Neuronal stem cell (in vitro differentiated cells): Measurements from ENCODE around the gene GRIN3B.
"Not testable (repeated sequence)": the region's sequence is repeated elsewhere in the genome, so short reads cannot be mapped to it uniquely, and the experiment has no call there.

Experiments
- DNase-seq: peaks from one replicate; pipeline ENCODE4 v3.0.0-alpha.2; 2013; ENCODE audit warnings: low spot score
- H2AFZ ChIP-seq: one replicate; pipeline ENCODE4 v1.6.1; 2013; ENCODE audit warnings: mild to moderate bottlenecking, low read length, inconsistent platforms
- H2AK5ac ChIP-seq: 2 replicates; pipeline ENCODE4 v1.6.1; 2013; ENCODE audit warnings: low read depth, mild to moderate bottlenecking, inconsistent platforms, low read length, moderate library complexity, mixed read lengths
- H2BK120ac ChIP-seq: 2 replicates; pipeline ENCODE4 v1.6.1; 2013; ENCODE audit warnings: low read depth, mild to moderate bottlenecking, inconsistent platforms, low read length, moderate library complexity, mixed read lengths
- H2BK12ac ChIP-seq: one replicate; pipeline ENCODE4 v1.6.1; 2013; ENCODE audit warnings: low read length, inconsistent platforms
- H2BK15ac ChIP-seq: 2 replicates; pipeline ENCODE4 v1.6.1; 2013; ENCODE audit warnings: mild to moderate bottlenecking, low read length, inconsistent platforms, mixed read lengths
- H2BK5ac ChIP-seq: one replicate; pipeline ENCODE4 v1.6.1; 2013; ENCODE audit warnings: inconsistent platforms, mild to moderate bottlenecking, low read length, moderate library complexity
- H3K14ac ChIP-seq: one replicate; pipeline ENCODE4 v1.6.1; 2013; ENCODE audit warnings: low read length, inconsistent platforms
- H3K18ac ChIP-seq: 2 replicates; pipeline ENCODE4 v1.6.1; 2013; ENCODE audit warnings: low read length, inconsistent platforms
- H3K23ac ChIP-seq: 2 replicates; pipeline ENCODE4 v1.6.1; 2013; ENCODE audit warnings: low read depth, mild to moderate bottlenecking, mixed read lengths, low read length, inconsistent platforms; ENCODE audit not compliant: poor library complexity
- H3K27ac ChIP-seq: replicated peaks from 3 replicates; pipeline ENCODE4 v1.5.1; 2013; ENCODE audit warnings: low read length, inconsistent platforms
- H3K27me3 ChIP-seq, 3 experiments: 2 replicates each; pipeline ENCODE4 v1.6.1; 2013; ENCODE audit warnings: low read length in 3 of 3, mild to moderate bottlenecking in 2 of 3, inconsistent platforms in 1 of 3, low read depth in 1 of 3, mixed read lengths in 1 of 3, moderate library complexity in 1 of 3; ENCODE audit not compliant: control insufficient read depth in 3 of 3, insufficient read depth in 3 of 3
- H3K36me3 ChIP-seq, 2 donors: replicated peaks in 1 of 2; 2 replicates each; pipeline ENCODE4 v1.6.1; 2013; ENCODE audit warnings: low read length in 2 of 2; ENCODE audit not compliant: control insufficient read depth in 2 of 2, insufficient read depth in 2 of 2
- H3K4ac ChIP-seq: 2 replicates; pipeline ENCODE4 v1.6.1; 2013; ENCODE audit warnings: inconsistent platforms, mild to moderate bottlenecking, low read length, moderate library complexity
- H3K4me1 ChIP-seq, 2 donors: 1 replicate in 1 of 2; 2 replicates in 1 of 2; pipeline ENCODE4 v1.6.1; 2013; ENCODE audit warnings: low read length in 2 of 2, low read depth in 1 of 2; ENCODE audit not compliant: control insufficient read depth in 2 of 2, insufficient read depth in 1 of 2
- H3K4me2 ChIP-seq: one replicate; pipeline ENCODE4 v1.6.1; 2013; ENCODE audit warnings: mild to moderate bottlenecking, low read length, inconsistent platforms; ENCODE audit not compliant: insufficient read depth, poor library complexity, severe bottlenecking
- H3K4me3 ChIP-seq, 2 donors: 2 replicates each; pipeline ENCODE4 v1.5.1; 2013; ENCODE audit warnings: low read length in 2 of 2, mild to moderate bottlenecking in 2 of 2, inconsistent platforms in 1 of 2, moderate library complexity in 1 of 2
- H3K79me1 ChIP-seq: one replicate; pipeline ENCODE4 v1.6.1; 2013; ENCODE audit warnings: low read depth, mild to moderate bottlenecking, inconsistent platforms, low read length, moderate library complexity
- H3K9ac ChIP-seq: one replicate; pipeline ENCODE4 v1.6.1; 2013; ENCODE audit warnings: mild to moderate bottlenecking, low read depth, low read length, inconsistent platforms; ENCODE audit not compliant: poor library complexity
- H3K9me3 ChIP-seq, 2 donors: replicated peaks in 1 of 2; 2 replicates each; pipeline versions ENCODE3 to v1.6.1; 2013; ENCODE audit warnings: low read length in 2 of 2, mild to moderate bottlenecking in 2 of 2, inconsistent platforms in 1 of 2, low read depth in 1 of 2, mixed read lengths in 1 of 2, moderate library complexity in 1 of 2; ENCODE audit not compliant: control insufficient read depth in 2 of 2, insufficient read depth in 1 of 2
- H4K8ac ChIP-seq: one replicate; pipeline ENCODE4 v1.6.1; 2013; ENCODE audit warnings: low read depth, mild to moderate bottlenecking, inconsistent platforms, low read length, moderate library complexity
- H4K91ac ChIP-seq: one replicate; pipeline ENCODE4 v1.6.1; 2013; ENCODE audit warnings: low read length, low read depth, mild to moderate bottlenecking, inconsistent platforms; ENCODE audit not compliant: poor library complexity
- WGBS, 2 donors: extraction: QIAGEN DNeasy Blood & Tissue Kit; methylation state at CpG; one replicate each; pipeline ENCODE4 v1.1.7; 2013; ENCODE audit warnings: missing lambda C conversion rate in 2 of 2, mixed read lengths in 1 of 2; ENCODE audit not compliant: insufficient read length in 2 of 2, insufficient replicate concordance in 1 of 2; ENCODE audit errors: extremely low coverage in 2 of 2; 5-methylcytosine and 5-hydroxymethylcytosine counted together

GRIN3B gene

GRCh38 chr19:955803-956765, 44.1 kb upstream of the GRIN3B start:
- peak overlapping the region; percentile 99 for H4K91ac ChIP-seq
- peaks cover 36% of the 10 kb centered on the region for H3K79me1 ChIP-seq
- peak overlapping the region; percentile 96 for H3K27ac ChIP-seq
- no peaks in the 10 kb centered on the region for H3K27me3 ChIP-seq
- peak overlapping the region; percentile 98 for H3K18ac ChIP-seq
- peak overlapping the region; percentile 96 for H2BK5ac ChIP-seq
- H3K9ac ChIP-seq = peak overlapping the region; percentile 24
- H2BK120ac ChIP-seq = peak overlapping the region; percentile 99
- peak overlapping the region; percentile 16 for H3K23ac ChIP-seq
- peak overlapping the region; percentile 65 for H4K8ac ChIP-seq
- WGBS, 2 donors = no CpG with 5 or more reads among the region's 55 CpGs
- H2BK15ac ChIP-seq = peak overlapping the region; percentile 58
- H2AFZ ChIP-seq = no peak overlapping the region
- H3K9me3 ChIP-seq = no peaks in the 10 kb centered on the region
- H3K4me3 ChIP-seq = no peak overlapping the region
- peak overlapping the region; percentile 95 for H2AK5ac ChIP-seq
- H3K4me2 ChIP-seq = peak overlapping the region; percentile 45
- peak overlapping the region; percentile 92 for H3K14ac ChIP-seq
- peaks cover 35 to 49% of the 10 kb centered on the region in 2 donors for H3K4me1 ChIP-seq
- H3K36me3 ChIP-seq = peaks cover 14 to 27% of the 10 kb centered on the region in 2 donors
- H3K4ac ChIP-seq = peak overlapping the region; percentile 43
- H2BK12ac ChIP-seq = peak overlapping the region; percentile 91
- DNase-seq = peak; percentile 90

GRCh38 chr19:956766-957440, 43.3 kb upstream of the GRIN3B start:
- Histone ChIP-seq H3K9me3 (no peaks in the 10 kb centered on the region), H2BK15ac (peak overlapping the region; percentile 58), H4K91ac (peak overlapping the region; percentile 85), H3K27me3 (no peaks in the 10 kb centered on the region), H2BK12ac (peak overlapping the region; percentile 97), H3K36me3 (peaks cover 18 to 33% of the 10 kb centered on the region in 2 donors), H3K14ac (peak overlapping the region; percentile 94), H3K4me2 (peak overlapping the region; percentile 45), H3K4ac (peak overlapping the region; percentile 66), H2BK5ac (peak overlapping the region; percentile 96), H3K4me1 (peaks cover 35 to 49% of the 10 kb centered on the region in 2 donors), H4K8ac (peak overlapping the region; percentile 65), H3K18ac (peak overlapping the region; percentile 98), H2BK120ac (no peak overlapping the region), H3K79me1 (peaks cover 39% of the 10 kb centered on the region), H3K4me3 (no peak overlapping the region), H2AFZ (no peak overlapping the region), H2AK5ac (peak overlapping the region; percentile 95), H3K23ac (no peak overlapping the region), H3K27ac (peak overlapping the region; percentile 96), H3K9ac (peak overlapping the region; percentile 74)
- no CpG with 5 or more reads among the region's 27 CpGs for WGBS, 2 donors
- peak; percentile 94 for DNase-seq

- peak overlapping the region; percentile 96 for H2BK5ac ChIP-seq
- not testable (repeated sequence) for H3K23ac ChIP-seq, H3K14ac ChIP-seq, H4K91ac ChIP-seq, H2BK12ac ChIP-seq, H3K9ac ChIP-seq, H4K8ac ChIP-seq, H3K27me3 ChIP-seq, H3K4ac ChIP-seq, H2BK120ac ChIP-seq, H2AFZ ChIP-seq, H3K4me3 ChIP-seq, H3K9me3 ChIP-seq, DNase-seq, H2BK15ac ChIP-seq
- H3K27ac ChIP-seq = peak overlapping the region; percentile 96
- peak overlapping the region; percentile 61 for H2AK5ac ChIP-seq
- peaks cover 18 to 38% of the 10 kb centered on the region in 2 donors for H3K36me3 ChIP-seq
- WGBS, 2 donors = no CpG with 5 or more reads among the region's 9 CpGs
- H3K4me2 ChIP-seq = peak overlapping the region; percentile 36
- H3K4me1 ChIP-seq = peaks cover 34 to 47% of the 10 kb centered on the region in 2 donors
- H3K79me1 ChIP-seq = peaks cover 39% of the 10 kb centered on the region
- H3K18ac ChIP-seq = peak overlapping the region; percentile 20
These were observed 42.6 kb upstream of the GRIN3B start for GRCh38 chr19:957578-957977.
